GM18951 (cell line): ENCODE data around the gene NFAT5.
"Not testable (repeated sequence)": the region's sequence is repeated elsewhere in the genome, so short reads cannot be mapped to it uniquely, and the experiment has no call there.

Source experiments
- POLR2A ChIP-seq: IDR thresholded peaks from 4 replicates; pipeline ENCODE4 v1.6.1; 2011; ENCODE audit warnings: mild to moderate bottlenecking; ENCODE audit not compliant: insufficient read length, insufficient read depth; ENCODE audit errors: extremely low read depth
- in situ Hi-C: fragments of 300-500 bp; cut with MboI; formaldehyde crosslinking; loops from one replicate; pipeline ENCODE4 v1.12.0; 2022; ENCODE audit warnings: low sequenced_read_pairs, mixed read lengths, inconsistent platforms; ENCODE audit not compliant: unreplicated experiment

NFAT5 gene, protein sequence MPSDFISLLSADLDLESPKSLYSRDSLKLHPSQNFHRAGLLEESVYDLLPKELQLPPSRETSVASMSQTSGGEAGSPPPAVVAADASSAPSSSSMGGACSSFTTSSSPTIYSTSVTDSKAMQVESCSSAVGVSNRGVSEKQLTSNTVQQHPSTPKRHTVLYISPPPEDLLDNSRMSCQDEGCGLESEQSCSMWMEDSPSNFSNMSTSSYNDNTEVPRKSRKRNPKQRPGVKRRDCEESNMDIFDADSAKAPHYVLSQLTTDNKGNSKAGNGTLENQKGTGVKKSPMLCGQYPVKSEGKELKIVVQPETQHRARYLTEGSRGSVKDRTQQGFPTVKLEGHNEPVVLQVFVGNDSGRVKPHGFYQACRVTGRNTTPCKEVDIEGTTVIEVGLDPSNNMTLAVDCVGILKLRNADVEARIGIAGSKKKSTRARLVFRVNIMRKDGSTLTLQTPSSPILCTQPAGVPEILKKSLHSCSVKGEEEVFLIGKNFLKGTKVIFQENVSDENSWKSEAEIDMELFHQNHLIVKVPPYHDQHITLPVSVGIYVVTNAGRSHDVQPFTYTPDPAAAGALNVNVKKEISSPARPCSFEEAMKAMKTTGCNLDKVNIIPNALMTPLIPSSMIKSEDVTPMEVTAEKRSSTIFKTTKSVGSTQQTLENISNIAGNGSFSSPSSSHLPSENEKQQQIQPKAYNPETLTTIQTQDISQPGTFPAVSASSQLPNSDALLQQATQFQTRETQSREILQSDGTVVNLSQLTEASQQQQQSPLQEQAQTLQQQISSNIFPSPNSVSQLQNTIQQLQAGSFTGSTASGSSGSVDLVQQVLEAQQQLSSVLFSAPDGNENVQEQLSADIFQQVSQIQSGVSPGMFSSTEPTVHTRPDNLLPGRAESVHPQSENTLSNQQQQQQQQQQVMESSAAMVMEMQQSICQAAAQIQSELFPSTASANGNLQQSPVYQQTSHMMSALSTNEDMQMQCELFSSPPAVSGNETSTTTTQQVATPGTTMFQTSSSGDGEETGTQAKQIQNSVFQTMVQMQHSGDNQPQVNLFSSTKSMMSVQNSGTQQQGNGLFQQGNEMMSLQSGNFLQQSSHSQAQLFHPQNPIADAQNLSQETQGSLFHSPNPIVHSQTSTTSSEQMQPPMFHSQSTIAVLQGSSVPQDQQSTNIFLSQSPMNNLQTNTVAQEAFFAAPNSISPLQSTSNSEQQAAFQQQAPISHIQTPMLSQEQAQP (N-terminal part only)

GRCh38 chr16:69565671-69566239, at the start of gene NFAT5:
NFAT5 (plus strand) TSS chr16:69565966; CDS start chr16:69566302, 336 bp downstream.
- in situ Hi-C loops: loop anchor here (10.0 kb wide), 2 partner anchors 91 to 171 kb away; no protein-coding TSS in a partner anchor
- peak; percentile 76 for TF ChIP-seq POLR2A

- in situ Hi-C loops: not testable (repeated sequence)
Observed at GRCh38 chr16:69517914-69518313, 47.9 kb upstream of the NFAT5 start.

GRCh38 chr16:69520413-69520799, 45.4 kb upstream of the NFAT5 start:
- TF ChIP-seq POLR2A: no peak
- in situ Hi-C loops: no loop called here

- in situ Hi-C loops: no loop called here
- no peak for TF ChIP-seq POLR2A
Observed at GRCh38 chr16:69520800-69521602, 44.8 kb upstream of the NFAT5 start.

- in situ Hi-C loops: no loop called here
- no peak for TF ChIP-seq POLR2A
Observed at GRCh38 chr16:69522041-69522578, 43.7 kb upstream of the NFAT5 start.

GRCh38 chr16:69522732-69523404, 42.9 kb upstream of the NFAT5 start:
- TF ChIP-seq POLR2A: no peak
- in situ Hi-C loops: no loop called here

GRCh38 chr16:69523566-69524305, 42.0 kb upstream of the NFAT5 start:
- in situ Hi-C loops: no loop called here
- no peak for TF ChIP-seq POLR2A

DNA sequence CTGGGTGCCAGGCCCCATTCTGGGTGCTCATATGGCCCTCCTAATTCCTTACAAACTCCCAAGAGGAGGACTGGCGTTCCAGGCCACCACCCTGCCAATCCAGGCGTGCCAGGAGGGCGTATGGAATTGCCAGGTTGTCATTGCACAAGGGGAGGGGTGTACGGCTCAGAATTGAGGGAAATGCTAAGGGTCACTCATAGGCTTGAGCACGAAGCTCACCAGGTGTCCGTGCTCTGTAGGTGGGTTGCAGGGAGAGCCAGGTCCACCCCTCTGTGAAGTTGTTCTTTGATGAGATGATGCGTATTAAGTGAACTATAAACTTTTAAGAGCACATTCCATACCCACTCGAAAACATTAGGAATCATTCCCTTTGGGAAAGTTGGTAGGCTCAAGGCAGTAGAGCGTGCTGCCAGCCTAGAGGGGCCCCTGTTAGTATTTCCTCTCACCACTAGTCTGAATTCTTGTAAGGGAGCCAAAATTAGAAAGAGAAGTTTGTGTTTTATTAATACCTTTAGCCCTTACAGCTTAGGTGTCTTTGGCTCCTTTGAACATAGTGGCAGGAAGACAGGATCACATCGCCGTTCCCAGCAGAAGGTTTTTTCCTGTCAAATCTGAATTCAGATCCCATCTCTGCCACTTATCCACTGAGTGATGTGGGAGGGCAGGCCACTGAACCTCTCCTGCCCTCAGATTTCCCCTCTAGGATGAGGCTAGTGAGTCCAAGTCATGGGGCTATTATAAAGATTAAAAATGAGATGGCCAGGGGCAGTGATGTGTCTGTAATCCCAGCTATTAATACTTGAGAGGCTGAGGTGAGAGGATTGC, 38.7 kb upstream of the NFAT5 start:
- no peak for TF ChIP-seq POLR2A
- in situ Hi-C loops: no loop called here

- in situ Hi-C loops: no loop called here
- TF ChIP-seq POLR2A: no peak
Observed at GRCh38 chr16:69531988-69532387, 33.8 kb upstream of the NFAT5 start.
